ENCODE data around the gene ATXN1.

GRCh38 chr6:16623731-16624130 lies 137.5 kb downstream of the ATXN1 start:
- TF ChIP-seq EZH2 (IDR thresholded peaks at IDR 0.05; ENCODE audit: low read length, unreplicated experiment) (no peak), CTCF (conservative IDR thresholded peaks at IDR 0.05; ENCODE audit: low read depth, low read length) (no peak), EZH2phosphoT487 (IDR thresholded peaks at IDR 0.05; ENCODE audit: borderline replicate concordance, low read length) (no peak)

Measured in PC-3 (cell line).